NCI-H2171 (cell line): ENCODE results near the gene ATP6V1G3.
"Not testable (repeated sequence)": the region's sequence is repeated elsewhere in the genome, so short reads cannot be mapped to it uniquely, and the experiment has no call there.

Experiments
- DNase-seq: peaks from one replicate; lab custom pipeline; 2025; lab: John Stamatoyannopoulos, UW

Gene ATP6V1G3

DNA sequence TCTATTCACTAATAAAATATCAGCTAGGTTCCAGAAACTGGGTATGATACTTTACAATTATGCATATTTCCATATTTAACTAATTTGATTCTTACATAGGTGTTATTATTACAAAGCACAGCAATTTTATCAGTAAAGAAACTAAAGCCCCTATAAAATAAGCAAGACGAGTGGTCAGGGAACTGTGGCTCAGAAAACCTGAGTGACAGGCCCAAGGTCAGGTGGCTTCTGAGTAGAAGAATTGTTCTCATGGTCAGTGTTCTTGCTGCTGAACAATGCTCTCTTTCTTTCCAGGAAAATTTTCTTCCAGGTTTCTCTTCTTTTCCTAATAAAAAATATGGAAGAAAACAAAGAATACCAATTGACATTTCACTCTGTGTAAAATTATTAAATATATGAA is 2.2 kb upstream of the ATP6V1G3 start:
- no peak for DNase-seq

GRCh38 chr1:198541737-198542136 is 1.3 kb upstream of the ATP6V1G3 start:
- DNase-seq = no peak

GRCh38 chr1:198538579-198539364 is 1.7 kb downstream of the ATP6V1G3 start:
- no peak for DNase-seq

GRCh38 chr1:198535631-198536030 is 4.8 kb downstream of the ATP6V1G3 start:
- DNase-seq = no peak

DNA sequence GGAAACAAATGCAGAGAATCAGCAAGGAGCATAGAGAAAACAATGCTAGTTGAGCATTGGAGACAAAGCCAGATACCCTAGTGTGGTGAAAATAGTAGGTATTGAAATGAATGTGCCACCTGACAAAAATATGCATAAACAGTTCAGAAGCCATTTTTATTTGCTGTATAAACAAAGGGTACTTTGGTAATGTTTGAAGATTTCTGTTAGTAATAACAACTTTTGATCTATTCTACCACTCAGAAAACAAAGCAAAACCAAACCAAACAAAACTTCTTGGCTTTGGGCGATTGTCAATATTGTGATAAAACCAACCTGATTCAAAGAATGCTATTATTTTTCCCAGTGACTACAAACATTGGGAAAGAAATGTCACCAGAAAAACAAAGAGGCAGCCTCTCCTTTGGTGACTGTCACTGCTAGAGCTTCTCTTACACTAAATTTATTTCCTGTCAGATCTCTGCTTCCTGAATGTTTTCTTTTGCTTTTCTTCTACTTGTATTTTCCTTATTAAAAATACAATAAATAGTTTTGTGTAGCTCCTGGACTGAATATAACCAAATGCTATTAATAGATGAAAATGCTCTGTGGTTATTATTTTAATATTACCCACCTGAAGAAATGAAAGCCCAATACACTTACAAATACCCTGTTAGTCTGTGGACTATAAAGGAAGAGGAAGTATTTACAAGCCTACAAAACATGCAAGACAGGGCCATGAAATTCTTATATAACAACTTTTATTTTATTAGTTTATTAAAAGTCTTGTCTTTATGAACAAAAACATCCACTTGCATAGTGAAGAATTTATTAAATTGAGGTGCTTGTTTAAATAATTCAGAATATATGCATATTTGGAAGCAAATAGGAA is 5.7 kb downstream of the ATP6V1G3 start:
- no peak for DNase-seq

- DNase-seq = no peak
Observed at GRCh38 chr1:198531891-198532290, 8.6 kb downstream of the ATP6V1G3 start.

DNA sequence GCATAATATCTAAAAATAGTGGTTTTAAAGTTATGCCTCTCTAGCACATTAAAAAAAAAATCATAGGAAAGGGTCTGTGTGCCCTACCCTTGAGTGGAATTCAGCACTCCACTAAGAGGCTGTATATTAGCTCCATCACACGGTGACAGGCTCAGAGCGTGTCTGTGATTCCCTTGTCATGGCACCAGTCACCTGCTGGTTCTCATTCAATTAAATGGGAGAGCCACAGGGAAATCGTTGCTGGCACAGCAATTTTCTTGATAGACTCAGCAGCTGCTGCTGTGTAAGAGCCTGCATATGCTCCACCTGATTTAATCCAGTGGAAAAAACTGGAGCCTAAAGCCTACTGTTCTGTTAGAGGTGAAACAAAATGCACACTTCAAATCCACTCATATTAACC is 9.5 kb downstream of the ATP6V1G3 start:
- peak; percentile 52 for DNase-seq

GRCh38 chr1:198529414-198529813 is 11.1 kb downstream of the ATP6V1G3 start:
- DNase-seq = no peak

DNA sequence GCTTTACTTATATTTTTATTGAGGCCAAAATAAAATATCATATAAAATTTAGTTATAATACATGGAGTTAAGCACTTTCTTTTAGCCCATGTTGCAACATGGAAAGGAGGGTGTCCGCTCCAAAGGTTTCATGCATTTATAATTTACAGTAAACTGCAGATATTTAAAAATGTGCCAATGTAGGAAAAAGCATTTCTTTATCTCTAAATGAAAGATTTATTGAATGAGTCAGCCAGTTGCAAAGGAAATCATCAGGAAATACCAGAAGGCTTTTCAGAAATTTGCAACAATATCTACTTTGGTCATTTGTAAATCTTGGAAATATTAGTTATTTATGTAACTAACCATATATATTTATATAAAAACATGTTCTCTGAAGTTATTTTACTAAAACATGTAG is 12.1 kb downstream of the ATP6V1G3 start:
- no peak for DNase-seq

DNA sequence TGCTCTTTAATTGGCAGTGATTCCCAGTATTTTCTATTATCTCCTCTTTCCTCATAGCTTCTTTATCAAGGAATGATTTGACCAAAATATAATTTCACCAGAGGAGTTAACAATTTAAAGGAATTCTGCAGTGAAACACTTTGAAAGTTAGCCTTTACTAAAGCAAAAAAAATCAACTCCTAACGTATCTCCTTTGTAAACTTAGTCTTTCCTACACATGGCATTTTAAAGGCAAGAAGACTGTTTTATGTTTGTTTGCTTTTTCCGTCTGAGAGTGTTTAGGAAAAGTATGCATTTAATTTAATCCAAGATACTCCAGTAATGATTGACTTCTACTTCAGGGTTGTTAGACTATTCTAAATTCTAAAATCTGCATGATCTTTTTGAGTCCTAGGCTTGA is 15.9 kb downstream of the ATP6V1G3 start:
- DNase-seq = no peak

- not testable (repeated sequence) for DNase-seq
Observed at GRCh38 chr1:198524127-198524526, 16.4 kb downstream of the ATP6V1G3 start.

DNA sequence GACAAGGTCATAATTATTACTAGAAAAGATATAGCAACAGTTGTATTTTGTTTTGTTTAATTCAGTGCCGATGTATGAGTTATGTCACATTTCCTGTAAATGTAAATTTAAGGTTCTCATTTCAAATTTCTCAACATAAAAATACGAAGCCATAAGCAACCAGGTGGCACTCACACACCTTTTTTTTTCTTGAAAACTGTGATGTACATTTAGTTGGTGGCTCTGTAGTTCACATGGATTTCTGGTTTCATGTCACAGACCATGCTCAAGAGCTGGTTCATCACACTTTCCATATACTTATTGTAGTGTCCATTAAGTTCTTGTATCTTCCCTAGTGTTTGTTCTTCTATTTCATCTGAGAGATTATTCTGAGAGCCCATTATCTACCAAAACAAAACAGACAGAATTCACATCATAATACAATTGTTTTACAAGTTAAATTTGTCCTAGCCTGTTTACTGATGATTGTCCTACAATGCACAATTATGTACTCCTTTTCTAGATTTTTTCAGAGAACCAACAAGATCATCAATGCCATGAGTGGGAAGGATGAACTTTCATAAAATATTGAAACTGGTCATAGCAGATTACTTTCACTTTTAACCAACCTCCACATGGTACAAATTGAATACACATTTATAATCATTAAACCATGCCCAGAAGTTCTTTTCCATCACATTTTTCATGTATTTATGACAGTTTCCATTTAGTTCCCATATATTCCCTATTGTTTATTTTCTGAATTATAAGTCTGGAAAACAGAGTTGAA is 17.1 kb downstream of the ATP6V1G3 start:
- DNase-seq = no peak

DNA sequence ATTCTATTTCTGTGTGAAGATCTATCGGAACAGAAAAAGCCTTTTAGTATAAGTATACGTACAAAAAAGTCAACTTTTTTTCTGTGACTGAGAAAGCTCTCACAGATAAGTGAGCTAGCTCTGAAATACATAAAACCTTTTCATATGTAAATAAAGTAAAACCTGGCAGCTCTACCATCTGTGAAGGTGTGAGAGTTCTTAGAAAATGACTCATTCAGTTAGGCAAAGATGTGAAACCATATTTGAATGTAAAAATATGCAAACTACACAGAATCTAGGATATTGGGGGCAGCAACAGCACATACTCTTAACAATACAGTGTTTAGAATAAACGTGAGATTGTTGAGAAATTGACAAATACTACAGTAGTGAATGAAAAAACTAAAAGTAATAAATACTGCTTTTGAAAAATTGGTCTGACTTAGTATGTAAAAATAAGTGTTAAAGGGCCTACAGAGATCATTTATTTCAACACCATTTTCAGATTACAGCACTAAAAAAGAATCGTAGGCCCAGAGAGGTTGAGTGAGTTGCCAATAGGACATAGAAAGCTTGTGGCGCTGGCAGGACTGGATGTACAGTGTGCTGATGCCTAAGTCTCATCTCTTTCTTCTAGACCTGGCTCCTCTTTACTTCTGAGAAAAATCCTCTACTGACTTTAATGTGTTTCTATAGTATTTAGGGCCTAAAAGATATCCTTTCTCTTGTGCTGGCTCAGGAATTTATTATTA is 19.8 kb downstream of the ATP6V1G3 start:
- no peak for DNase-seq

GRCh38 chr1:198519639-198520501 is 20.6 kb downstream of the ATP6V1G3 start:
- DNase-seq = no peak

GRCh38 chr1:198517623-198518199 is 22.8 kb downstream of the ATP6V1G3 start:
- DNase-seq = no peak

DNA sequence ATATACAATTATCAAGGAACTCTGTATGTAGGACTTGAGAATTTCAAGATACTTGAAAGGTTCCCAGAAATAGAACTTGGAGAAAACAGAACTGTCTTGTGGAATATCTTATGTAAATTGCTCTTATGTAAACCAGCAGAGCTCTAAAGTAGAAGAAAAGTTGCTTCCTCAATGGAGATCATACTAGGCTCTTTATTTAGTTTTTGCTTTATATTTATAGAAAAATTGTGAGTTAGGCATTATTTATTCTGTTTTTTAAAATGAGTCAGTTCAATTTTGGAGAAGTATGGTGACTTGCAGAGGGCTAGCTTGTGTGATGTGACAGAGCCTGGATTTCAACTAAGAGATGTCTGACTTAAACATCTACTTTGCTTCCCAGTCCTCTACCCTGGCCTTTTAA is 40.4 kb downstream of the ATP6V1G3 start:
- DNase-seq = no peak

- DNase-seq = no peak
Observed at GRCh38 chr1:198499588-198499987, 40.9 kb downstream of the ATP6V1G3 start.

DNA sequence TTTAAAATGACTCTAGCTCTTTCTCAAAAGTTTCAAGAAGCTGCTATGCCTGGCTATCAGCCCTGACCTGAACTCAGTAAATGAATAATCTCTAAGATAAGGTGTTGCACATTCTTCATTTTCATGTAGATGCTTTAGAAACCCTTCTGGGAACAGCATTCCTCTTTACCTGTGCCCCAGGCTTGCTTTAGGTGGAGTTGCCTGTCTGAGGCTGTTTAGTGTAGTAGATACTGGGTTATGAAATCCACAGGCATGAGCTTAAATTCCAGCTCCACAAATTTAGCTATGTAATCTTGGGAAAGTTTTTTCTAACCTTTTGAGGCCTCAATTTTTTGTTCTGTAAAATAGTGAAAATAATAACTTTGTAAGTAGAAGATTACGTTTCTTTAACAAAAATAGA is 41.6 kb downstream of the ATP6V1G3 start:
- DNase-seq = no peak

GRCh38 chr1:198498103-198498385 is 42.4 kb downstream of the ATP6V1G3 start:
- DNase-seq = no peak

- no peak for DNase-seq
Observed at GRCh38 chr1:198497326-198498102, 43.0 kb downstream of the ATP6V1G3 start.
